Lung (tissue), 12 donors: ENCODE data around the gene TADA1. TPM values are rescaled to one million over a fixed set of nuclear protein-coding genes. Genes with fewer than 3 reads are reported as not detected.

Experiments
- ATAC-seq: fragments of 200-7000 bp; cut with Tn5 transposase; one replicate; pipeline ENCODE4 v1.9.1; 2020; ENCODE audit warnings: moderate number of reproducible peaks; ENCODE audit not compliant: insufficient read depth, low FRiP score
- DNase-seq, 3 donors: peaks; one replicate each; pipeline ENCODE4 v3.0.0-alpha.2; 2013 to 2017
- H3K27ac ChIP-seq, 2 donors: one replicate each; pipeline ENCODE4 v1.5.1; 2013; ENCODE audit warnings: mild to moderate bottlenecking in 2 of 2, moderate library complexity in 2 of 2, control low read depth in 1 of 2, inconsistent platforms in 1 of 2, low read depth in 1 of 2, low read length in 1 of 2
- H3K27me3 ChIP-seq, 3 donors: one replicate each; pipeline ENCODE4 v1.5.1; 2013; ENCODE audit warnings: low read length in 2 of 3; ENCODE audit not compliant: control insufficient read depth in 3 of 3, insufficient read depth in 3 of 3
- H3K36me3 ChIP-seq, 4 donors: one replicate each; pipeline ENCODE4 v1.5.1; 2013; ENCODE audit warnings: low read length in 4 of 4, mild to moderate bottlenecking in 1 of 4, moderate library complexity in 1 of 4; ENCODE audit not compliant: control insufficient read depth in 4 of 4, insufficient read depth in 4 of 4
- H3K4me1 ChIP-seq, 5 donors: one replicate each; pipeline ENCODE4 v1.5.1; 2013; ENCODE audit warnings: low read length in 5 of 5, mild to moderate bottlenecking in 2 of 5, moderate library complexity in 1 of 5; ENCODE audit not compliant: control insufficient read depth in 5 of 5, insufficient read depth in 5 of 5
- H3K4me3 ChIP-seq: one replicate; pipeline ENCODE4 v1.5.1; 2013; ENCODE audit warnings: mild to moderate bottlenecking, control low read depth, moderate library complexity
- H3K9ac ChIP-seq, 2 donors: one replicate each; pipeline ENCODE4 v1.5.1; 2013; ENCODE audit warnings: low read length in 2 of 2, control low read depth in 1 of 2; ENCODE audit not compliant: insufficient read depth in 1 of 2
- H3K9me3 ChIP-seq, 4 donors: one replicate each; pipeline ENCODE4 v1.5.1; 2013; ENCODE audit warnings: low read length in 3 of 4, mild to moderate bottlenecking in 1 of 4, moderate library complexity in 1 of 4; ENCODE audit not compliant: control insufficient read depth in 4 of 4, insufficient read depth in 3 of 4
- CTCF ChIP-seq: IDR thresholded peaks from 2 replicates; pipeline ENCODE4 v1.5.1; 2012; ENCODE audit warnings: mild to moderate bottlenecking; ENCODE audit errors: control extremely low read depth, extremely low read depth
- WGBS, 2 donors: extraction: QIAGEN DNeasy Blood & Tissue Kit; methylation state at CpG; one replicate each; pipeline ENCODE4 v1.1.7; 2013; 5-methylcytosine and 5-hydroxymethylcytosine counted together
- polyA plus RNA-seq, 2 donors: library from polyadenylated mRNA; stranded (reverse); fragments of 200-250 nt; gene quantifications; one replicate each; pipeline ENCODE4 v1.2.1, GENCODE V29; 2013
- total RNA-seq, 2 donors: library from RNA; depleted of rRNA in 1 of 2; stranded (reverse); fragments of >200 nt in 1 of 2; gene quantifications; one replicate each; pipeline ENCODE4 v1.2.1, GENCODE V29; 2014 to 2021
- donor health status: control.
- donor health status: control.
- donor health status: Bipolar disorder and iron deficiency.
- donor health status: healthy.
- donor health status: DM: yes; HTN: yes; CAD: no.

TADA1 gene
- total and polyA plus RNA-seq, 4 donors: 6.5 to 14.4 (median 7.6) TPM

- WGBS, 2 donors: 90 to 91% methylated on average over 2 of the region's 2 CpGs
- Histone ChIP-seq H3K4me1 (peaks cover 0 to 6% (median 0%) of the 10 kb centered on the region in 5 donors), H3K9ac (no peak overlapping the region), H3K9me3 (peaks cover 0 to 4% (median 0%) of the 10 kb centered on the region in 4 donors), H3K36me3 (no peaks in the 10 kb centered on the region), H3K4me3 (no peak overlapping the region), H3K27me3 (peaks cover 23 to 51% (median 49%) of the 10 kb centered on the region in 3 donors), H3K27ac (no peak overlapping the region)
- no peak for DNase-seq
- no peak for TF ChIP-seq CTCF
- no peak for ATAC-seq
Measured at GRCh38 chr1:166918956-166919316, 42.9 kb upstream of the TADA1 start.

GRCh38 chr1:166918088-166918955 lies 42.3 kb upstream of the TADA1 start:
- no peak for ATAC-seq
- peaks cover 23 to 51% (median 49%) of the 10 kb centered on the region in 3 donors for H3K27me3 ChIP-seq
- 80 to 83% methylated on average over 6 of the region's 6 CpGs for WGBS, 2 donors
- no peak for DNase-seq
- peaks cover 0 to 4% (median 0%) of the 10 kb centered on the region in 4 donors for H3K9me3 ChIP-seq
- peaks cover 0 to 6% (median 0%) of the 10 kb centered on the region in 5 donors for H3K4me1 ChIP-seq
- no peak overlapping the region for H3K4me3 ChIP-seq
- no peak overlapping the region for H3K27ac ChIP-seq
- H3K9ac ChIP-seq: no peak overlapping the region
- no peaks in the 10 kb centered on the region for H3K36me3 ChIP-seq
- TF ChIP-seq CTCF: no peak

GRCh38 chr1:166915941-166916340 lies 39.9 kb upstream of the TADA1 start:
- Histone ChIP-seq H3K27me3 (peaks cover 18 to 31% (median 30%) of the 10 kb centered on the region in 3 donors), H3K9ac (no peak overlapping the region), H3K4me3 (no peak overlapping the region), H3K27ac (no peak overlapping the region), H3K9me3 (peaks cover 0 to 4% (median 0%) of the 10 kb centered on the region in 4 donors), H3K36me3 (no peaks in the 10 kb centered on the region), H3K4me1 (peaks cover 0 to 4% (median 0%) of the 10 kb centered on the region in 5 donors)
- 91 to 98% methylated on average over 4 of the region's 4 CpGs for WGBS, 2 donors
- TF ChIP-seq CTCF: no peak
- ATAC-seq (no peak), DNase-seq (no peak)
